ENCODE results near the gene KIF13A. TPM values are rescaled to one million over a fixed set of nuclear protein-coding genes. Genes with fewer than 3 reads are reported as not detected.
A peak's percentile ranks its signal among the peaks of the same experiment; 100 is the strongest.
"Not testable (repeated sequence)": the region's sequence is repeated elsewhere in the genome, so short reads cannot be mapped to it uniquely, and the experiment has no call there.

Gene KIF13A
- total RNA-seq, 4 donors from 2014 or later, result 38.6 to 64.3 (median 43.9) TPM

GRCh38 chr6:17858584-17858983, 128.9 kb downstream of the KIF13A start:
- TF ChIP-seq, protein P1, sequence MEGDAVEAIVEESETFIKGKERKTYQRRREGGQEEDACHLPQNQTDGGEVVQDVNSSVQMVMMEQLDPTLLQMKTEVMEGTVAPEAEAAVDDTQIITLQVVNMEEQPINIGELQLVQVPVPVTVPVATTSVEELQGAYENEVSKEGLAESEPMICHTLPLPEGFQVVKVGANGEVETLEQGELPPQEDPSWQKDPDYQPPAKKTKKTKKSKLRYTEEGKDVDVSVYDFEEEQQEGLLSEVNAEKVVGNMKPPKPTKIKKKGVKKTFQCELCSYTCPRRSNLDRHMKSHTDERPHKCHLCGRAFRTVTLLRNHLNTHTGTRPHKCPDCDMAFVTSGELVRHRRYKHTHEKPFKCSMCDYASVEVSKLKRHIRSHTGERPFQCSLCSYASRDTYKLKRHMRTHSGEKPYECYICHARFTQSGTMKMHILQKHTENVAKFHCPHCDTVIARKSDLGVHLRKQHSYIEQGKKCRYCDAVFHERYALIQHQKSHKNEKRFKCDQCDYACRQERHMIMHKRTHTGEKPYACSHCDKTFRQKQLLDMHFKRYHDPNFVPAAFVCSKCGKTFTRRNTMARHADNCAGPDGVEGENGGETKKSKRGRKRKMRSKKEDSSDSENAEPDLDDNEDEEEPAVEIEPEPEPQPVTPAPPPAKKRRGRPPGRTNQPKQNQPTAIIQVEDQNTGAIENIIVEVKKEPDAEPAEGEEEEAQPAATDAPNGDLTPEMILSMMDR (IDR thresholded peaks at IDR 0.05), result no peak
- ATAC-seq (ENCODE audit: low FRiP score), result no peak
- no peak for DNase-seq (ENCODE audit: low spot score)

DNA sequence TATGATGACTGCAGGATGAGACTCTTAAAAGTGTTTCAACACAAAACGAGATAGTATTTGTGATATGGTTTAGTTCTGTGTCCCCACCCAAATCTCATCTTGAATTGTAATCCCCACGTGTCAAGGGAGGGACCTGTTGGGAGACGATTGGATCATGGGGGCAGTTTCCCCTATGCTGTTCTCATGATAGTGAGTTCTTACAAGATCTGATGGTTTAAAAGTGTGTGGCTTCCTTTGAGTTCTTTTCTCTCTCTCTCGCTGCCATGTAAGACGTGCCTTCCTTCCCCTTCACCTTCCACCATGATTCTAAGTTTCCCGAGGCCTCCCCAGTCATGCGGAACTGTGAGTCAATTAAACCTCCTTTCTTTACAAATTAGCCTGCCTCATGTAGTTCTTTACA, 130.2 kb downstream of the KIF13A start:
- not testable (repeated sequence) for DNase-seq (ENCODE audit: low spot score); ATAC-seq (ENCODE audit: low FRiP score)

DNA sequence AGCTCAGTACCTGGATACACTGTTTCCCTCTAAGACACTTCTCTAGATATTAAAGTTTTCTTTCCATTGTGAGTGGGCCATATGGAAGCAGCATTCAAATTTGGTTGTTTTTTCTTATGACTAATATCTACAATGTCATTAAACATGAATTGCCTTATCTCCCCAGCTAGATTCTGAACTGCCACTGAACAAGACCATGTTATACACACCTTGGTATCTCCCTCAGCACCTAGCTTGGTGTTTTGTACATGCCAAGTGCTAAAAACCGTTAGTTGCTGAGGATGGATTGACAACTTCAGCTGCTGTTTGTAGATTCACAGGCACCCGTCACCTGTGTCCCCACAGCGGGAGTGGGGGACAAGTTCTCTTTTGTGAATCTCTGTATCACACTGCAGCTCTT, 131.1 kb downstream of the KIF13A start:
- ATAC-seq (ENCODE audit: low FRiP score), result no peak
- DNase-seq (ENCODE audit: low spot score), result no peak
- TF ChIP-seq, protein P1 (IDR thresholded peaks at IDR 0.05), result no peak

DNA sequence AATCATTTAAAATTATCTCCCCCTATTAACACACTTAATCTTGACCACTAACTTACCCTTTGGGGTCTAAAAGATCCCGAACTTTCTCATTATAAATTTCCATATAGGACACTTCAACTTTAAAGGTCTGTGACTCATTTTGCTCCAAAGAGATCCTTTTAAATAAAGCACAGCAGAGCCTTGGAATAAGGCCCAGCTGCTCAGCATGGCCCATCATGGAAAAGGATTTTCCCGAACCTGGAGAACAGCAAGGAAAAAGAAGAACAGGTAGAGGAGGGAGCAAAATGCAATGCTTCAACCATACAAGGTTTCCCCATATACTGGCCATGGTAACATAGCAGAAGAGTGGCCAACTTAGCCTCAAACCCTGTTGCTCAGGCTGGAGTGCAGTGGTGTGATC, 132.1 kb downstream of the KIF13A start:
- TF ChIP-seq, protein P1 (IDR thresholded peaks at IDR 0.05), result no peak
- ATAC-seq (ENCODE audit: low FRiP score), result no peak
- DNase-seq (ENCODE audit: low spot score), result no peak

DNA sequence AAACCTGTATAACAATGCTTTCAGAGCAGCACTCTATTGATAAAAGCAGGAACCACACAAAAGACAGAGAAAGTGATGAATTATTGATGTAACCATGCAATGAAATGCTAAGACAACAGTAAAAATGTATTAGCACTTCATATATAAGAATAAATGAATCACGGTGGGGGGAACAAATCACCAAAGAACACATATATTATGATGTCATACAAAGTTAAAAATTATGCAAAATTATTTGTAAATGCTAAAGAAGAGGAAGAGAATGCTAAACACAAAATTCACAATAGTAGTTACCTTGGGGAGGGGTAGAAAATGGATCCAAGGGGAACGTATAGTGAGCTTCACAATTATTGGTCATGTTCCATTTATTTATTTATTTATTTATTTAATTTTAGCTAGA, 133.9 kb downstream of the KIF13A start:
- TF ChIP-seq, protein P1 (IDR thresholded peaks at IDR 0.05), result no peak
- no peak for ATAC-seq (ENCODE audit: low FRiP score)
- no peak for DNase-seq (ENCODE audit: low spot score)

- ATAC-seq (ENCODE audit: low FRiP score), result peak; percentile 75
- no peak for DNase-seq (ENCODE audit: low spot score)
- TF ChIP-seq, protein P1 (IDR thresholded peaks at IDR 0.05), result no peak
Measured at GRCh38 chr6:17851720-17852161, 135.7 kb downstream of the KIF13A start.

DNA sequence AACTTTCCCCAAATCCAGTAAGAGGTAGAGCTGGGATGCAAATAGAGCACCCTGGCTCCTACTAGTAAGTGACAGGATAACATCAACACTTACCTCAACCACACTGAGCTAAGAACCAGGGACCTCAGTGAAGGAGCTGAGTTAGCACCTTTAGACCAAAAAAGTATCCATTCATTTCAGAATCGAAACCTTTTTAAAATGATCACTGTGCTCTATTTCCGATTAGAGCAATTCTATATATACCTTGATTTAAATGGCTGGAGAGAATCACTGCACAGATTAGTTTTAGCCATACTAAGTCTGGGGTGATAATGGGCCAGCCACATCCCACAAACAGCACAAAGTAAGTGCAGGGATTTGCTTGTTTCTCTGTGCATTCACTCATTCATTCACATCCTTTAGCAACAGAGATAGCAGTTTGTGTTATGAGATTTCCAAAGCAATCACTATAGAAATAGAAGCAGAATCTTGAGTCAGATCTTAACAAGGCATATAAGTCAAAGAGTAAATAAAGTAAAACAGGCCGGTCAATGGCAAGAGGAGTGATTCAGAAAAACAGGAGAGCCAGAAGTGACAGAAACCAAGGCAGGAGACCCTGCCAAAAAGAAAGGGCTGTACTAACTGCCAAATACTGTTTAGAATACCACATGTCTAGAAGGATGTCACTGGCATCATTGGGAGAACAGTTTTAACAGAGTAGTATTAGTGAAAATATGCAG, 136.3 kb downstream of the KIF13A start:
- TF ChIP-seq, protein P1 (IDR thresholded peaks at IDR 0.05), result no peak
- DNase-seq (ENCODE audit: low spot score) (no peak), ATAC-seq (ENCODE audit: low FRiP score) (no peak)
